Left lung (tissue), 14 donors: ENCODE data around the gene ZNF830. TPM values are rescaled to one million over a fixed set of nuclear protein-coding genes. Genes with fewer than 3 reads are reported as not detected.

Experiments used
- ATAC-seq: fragments of 200-7000 bp; cut with Tn5 transposase; one replicate; pipeline ENCODE4 v1.9.1; 2020; ENCODE audit warnings: moderate library complexity
- DNase-seq, 4 donors: peaks; one replicate each; pipeline ENCODE4 v3.0.0-alpha.2; 2013 to 2020
- H3K27ac ChIP-seq, 2 donors: fragments of 200-600 bp; sonication (generic) in 1 of 2; one replicate each; pipeline versions ENCODE4 v1.5.0 to v1.8.0; 2020 to 2021
- H3K27me3 ChIP-seq, 2 donors: fragments of 200-600 bp; sonication (generic) in 1 of 2; one replicate each; pipeline versions ENCODE4 v1.5.0 to v1.8.0; 2020 to 2021
- H3K36me3 ChIP-seq, 2 donors: fragments of 200-600 bp; sonication (generic) in 1 of 2; one replicate each; pipeline versions ENCODE4 v1.5.0 to v1.8.0; 2020 to 2021
- H3K4me1 ChIP-seq, 2 donors: fragments of 200-600 bp; one replicate each; pipeline ENCODE4 v1.8.0; 2021
- H3K4me3 ChIP-seq, 2 donors: fragments of 200-600 bp; sonication (generic) in 1 of 2; one replicate each; pipeline versions ENCODE4 v1.5.0 to v1.8.0; 2020 to 2021; ENCODE audit warnings: mild to moderate bottlenecking in 1 of 2
- H3K9me3 ChIP-seq, 2 donors: fragments of 200-600 bp; sonication (generic) in 1 of 2; one replicate each; pipeline versions ENCODE4 v1.5.0 to v1.8.0; 2020 to 2021
- CTCF ChIP-seq, 2 donors: fragments of 200-600 bp; sonication (generic) in 1 of 2; IDR thresholded peaks; one replicate each; pipeline versions ENCODE4 v1.5.0 to v1.8.0; 2021; ENCODE audit warnings: antibody characterized with exemption in 2 of 2
- intact Hi-C, 2 donors: fragments of 100-400 bp; cut with DNase I; formaldehyde crosslinking; loops; one replicate each; pipeline versions ENCODE4 v1.11.2 to v1.14.2; 2022
- long read RNA-seq, 12 donors: library from polyadenylated mRNA in 2 of 12; unstranded in 2 of 12; transcript quantifications; one replicate each; pipeline ENCODE4 v2.0.0 and lab custom pipeline, GENCODE V29; 2019 to 2026
- polyA plus RNA-seq, 6 donors: library from polyadenylated mRNA; unstranded; fragments of 120-200 nt; gene quantifications; one replicate each; pipeline ENCODE4 v1.2.1, GENCODE V29; 2013; ENCODE audit not compliant: insufficient read length in 6 of 6
- total RNA-seq, 2 donors: library from RNA; stranded (reverse); fragmentation: NEBNext Ultra II Directional; extraction: Animal tissue kit (Norgen Biotek cat#: 25700); gene quantifications; one replicate each; pipeline ENCODE4 v1.2.1, GENCODE V29; 2021
- donor health status: DM: no; HTN: yes; CAD: no.
- donor health status: DM: no; HTN: no; CAD: no.

The ZNF830 gene
- total RNA-seq = 10 to 100 TPM; 11.8 to 11.9 TPM
- 10 to 100 TPM; 19.5 to 27.5 (median 21.8) TPM for polyA plus RNA-seq
- long read RNA-seq, donor 1, transcript ZNF830-201 (1 exons, 2,246 nt) = major isoform, 33 of 33 reads
- long read RNA-seq, donor 1, partial matches to known transcripts = 0 of 33 reads
- long read RNA-seq, donor 1, other reads (novel, unspliced or antisense) = 0 of 33 reads
- long read RNA-seq, donor 2, transcript ZNF830-201 (1 exons, 2,246 nt) = major isoform, 29 of 29 reads
- long read RNA-seq, donor 2, partial matches to known transcripts = 0 of 29 reads
- long read RNA-seq, donor 2, other reads (novel, unspliced or antisense) = 0 of 29 reads
- long read RNA-seq, donor 3, transcript ZNF830-201 (1 exons, 2,246 nt) = major isoform, 21 of 21 reads
- long read RNA-seq, donor 3, partial matches to known transcripts = 0 of 21 reads
- long read RNA-seq, donor 3, other reads (novel, unspliced or antisense) = 0 of 21 reads
- long read RNA-seq, donor 4, transcript ZNF830-201 (1 exons, 2,246 nt) = major isoform, 14 of 14 reads
- long read RNA-seq, donor 4, partial matches to known transcripts = 0 of 14 reads
- long read RNA-seq, donor 4, other reads (novel, unspliced or antisense) = 0 of 14 reads
- long read RNA-seq, donor 5, transcript ZNF830-201 (1 exons, 2,246 nt) = major isoform, 24 of 25 reads
- long read RNA-seq, donor 5, partial matches to known transcripts = 0 of 25 reads
- long read RNA-seq, donor 5, other reads (novel, unspliced or antisense) = 0 of 25 reads
- long read RNA-seq, donor 6, transcript ZNF830-201 (1 exons, 2,246 nt) = major isoform, 17 of 17 reads
- long read RNA-seq, donor 6, partial matches to known transcripts = 0 of 17 reads
- long read RNA-seq, donor 6, other reads (novel, unspliced or antisense) = 0 of 17 reads
- long read RNA-seq, donor 7, transcript ZNF830-201 (1 exons, 2,246 nt) = major isoform, 16 of 16 reads
- long read RNA-seq, donor 7, partial matches to known transcripts = 0 of 16 reads
- long read RNA-seq, donor 7, other reads (novel, unspliced or antisense) = 0 of 16 reads
- long read RNA-seq, donor 8, transcript ZNF830-201 (1 exons, 2,246 nt) = major isoform, 16 of 16 reads
- long read RNA-seq, donor 8, partial matches to known transcripts = 0 of 16 reads
- long read RNA-seq, donor 8, other reads (novel, unspliced or antisense) = 0 of 16 reads
- long read RNA-seq, donor 9 = 0 reads
- long read RNA-seq, donor 10, transcript ZNF830-201 (1 exons, 2,246 nt) = major isoform, 10 of 10 reads
- long read RNA-seq, donor 10, partial matches to known transcripts = 0 of 10 reads
- long read RNA-seq, donor 10, other reads (novel, unspliced or antisense) = 0 of 10 reads
- long read RNA-seq, donor 11 = 0 reads
- long read RNA-seq, donor 12, transcript ZNF830-201 (1 exons, 2,246 nt) = major isoform, 12 of 12 reads
- long read RNA-seq, donor 12, partial matches to known transcripts = 0 of 12 reads
- long read RNA-seq, donor 12, other reads (novel, unspliced or antisense) = 0 of 12 reads

- Histone ChIP-seq H3K4me3 (peak within 1 kb of the TSS; percentile 65 to 86), H3K36me3 (peaks cover 0 to 26% of the 10 kb centered on the region in 2 donors), H3K4me1 (peaks cover 10 to 27% of the 10 kb centered on the region in 2 donors), H3K27me3 (no peaks in the 10 kb centered on the region), H3K27ac (peak within 1 kb of the TSS; percentile 88 to 97), H3K9me3 (no peaks in the 10 kb centered on the region)
- intact Hi-C loops = no loop called here
- peak; percentile 91 to 97 (median 94) for DNase-seq
- ATAC-seq = peak; percentile 97
- TF ChIP-seq CTCF (IDR thresholded peaks at IDR 0.05) = no peak
Measured at GRCh38 chr17:34961093-34961911, at the start of gene ZNF830, which contains the start of gene CCT6B. Gene ZNF830, plus strand, starts transcription at chr17:34961540. Its CDS starts 27 bp downstream, at chr17:34961567. Gene CCT6B, minus strand, starts transcription at chr17:34961460. Its CDS starts 67 bp downstream, at chr17:34961393.

GRCh38 chr17:34913001-34913400, 48.3 kb upstream of the ZNF830 start:
- ATAC-seq = no peak
- no peak overlapping the region for H3K27ac ChIP-seq
- no peak overlapping the region for H3K4me3 ChIP-seq
- no peak for DNase-seq
- H3K36me3 ChIP-seq = no peaks in the 10 kb centered on the region
- TF ChIP-seq CTCF (IDR thresholded peaks at IDR 0.05) = no peak
- intact Hi-C loops = no loop called here
- no peaks in the 10 kb centered on the region for H3K4me1 ChIP-seq
- no peaks in the 10 kb centered on the region for H3K9me3 ChIP-seq
- H3K27me3 ChIP-seq = no peaks in the 10 kb centered on the region

- Histone ChIP-seq H3K36me3 (no peaks in the 10 kb centered on the region), H3K27me3 (no peaks in the 10 kb centered on the region), H3K4me3 (no peak overlapping the region), H3K4me1 (no peaks in the 10 kb centered on the region), H3K9me3 (no peaks in the 10 kb centered on the region), H3K27ac (no peak overlapping the region)
- DNase-seq (no peak), ATAC-seq (no peak)
- intact Hi-C loops = no loop called here
- TF ChIP-seq CTCF (IDR thresholded peaks at IDR 0.05) = no peak
Measured at GRCh38 chr17:34916120-34916519, 45.2 kb upstream of the ZNF830 start.

GRCh38 chr17:34917381-34917780, 44.0 kb upstream of the ZNF830 start:
- no peak overlapping the region for H3K4me3 ChIP-seq
- no peak overlapping the region for H3K27ac ChIP-seq
- intact Hi-C loops = no loop called here
- H3K4me1 ChIP-seq = no peaks in the 10 kb centered on the region
- ATAC-seq (no peak), DNase-seq (no peak)
- TF ChIP-seq CTCF (IDR thresholded peaks at IDR 0.05) = no peak
- no peaks in the 10 kb centered on the region for H3K36me3 ChIP-seq
- H3K9me3 ChIP-seq = no peaks in the 10 kb centered on the region
- H3K27me3 ChIP-seq = no peaks in the 10 kb centered on the region
